ENCODE results near the gene FAXC. TPM values are rescaled to one million over a fixed set of nuclear protein-coding genes. Genes with fewer than 3 reads are reported as not detected.
"Not testable (repeated sequence)": the region's sequence is repeated elsewhere in the genome, so short reads cannot be mapped to it uniquely, and the experiment has no call there.

Gene FAXC
- total RNA-seq, 2 experiments from 2014 or later, result 0.16 TPM; not detected in 1

GRCh38 chr6:99341862-99342455 lies 7.5 kb downstream of the FAXC start:
- ATAC-seq, result no peak

DNA sequence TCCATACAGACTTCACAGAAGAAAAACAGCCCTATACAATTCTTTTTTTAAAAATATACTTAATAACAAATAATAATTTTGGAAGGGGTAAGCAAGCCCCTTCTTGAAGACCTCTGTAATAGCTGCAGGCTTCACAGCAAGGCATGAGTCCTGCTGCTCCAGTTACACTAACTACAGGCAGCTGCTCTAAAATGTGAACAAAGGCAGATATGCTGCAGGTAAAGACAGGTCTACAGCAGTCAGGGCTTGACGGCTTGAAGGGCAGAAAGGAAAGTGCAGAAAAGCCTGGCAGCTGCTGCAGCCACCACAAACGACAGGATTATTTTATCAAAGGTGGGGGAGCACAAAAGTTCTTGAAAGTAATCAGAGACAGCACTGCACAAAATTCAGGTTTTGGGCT lies 11.3 kb downstream of the FAXC start:
- H3K4me1 Mint-ChIP-seq, result no peaks in the 10 kb centered on the region
- no peak overlapping the region for H3K4me3 Mint-ChIP-seq
- ATAC-seq (no peak), DNase-seq (no peak)
- intact Hi-C loops (cut with DNase I, micrococcal nuclease), result no loop called here
- no peaks in the 10 kb centered on the region for H3K9me3 Mint-ChIP-seq (ENCODE audit: low read depth)
- CTCF ChIA-PET, result interaction anchor here (1.4 to 1.8 kb wide), 2 partner anchors 8 to 9 kb away, joined by 5 to 6 read pairs; no protein-coding TSS in a partner anchor
- H3K27me3 Mint-ChIP-seq, result peaks cover 19% of the 10 kb centered on the region
- H3K36me3 Mint-ChIP-seq (ENCODE audit: low read depth), result no peaks in the 10 kb centered on the region
- no peak overlapping the region for H3K27ac Mint-ChIP-seq
- POLR2A ChIA-PET, result no interaction called here

More at GRCh38 chr6:99341862-99342455, 7.5 kb downstream of the FAXC start:
- peaks cover 3% of the 10 kb centered on the region for H3K4me1 Mint-ChIP-seq
- intact Hi-C loops (cut with DNase I, micrococcal nuclease), result no loop called here
- DNase-seq, result no peak
- no peak overlapping the region for H3K4me3 Mint-ChIP-seq
- H3K27me3 Mint-ChIP-seq, result peaks cover 30% of the 10 kb centered on the region
- H3K36me3 Mint-ChIP-seq (ENCODE audit: low read depth), result no peaks in the 10 kb centered on the region
- ChIA-PET CTCF (interaction anchor here (0.9 to 1.7 kb wide), 2 partner anchors 11 to 29 kb away, joined by 3 to 11 read pairs; no protein-coding TSS in a partner anchor), POLR2A (no interaction called here)
- H3K27ac Mint-ChIP-seq, result no peak overlapping the region
- H3K9me3 Mint-ChIP-seq (ENCODE audit: low read depth), result no peaks in the 10 kb centered on the region

DNA sequence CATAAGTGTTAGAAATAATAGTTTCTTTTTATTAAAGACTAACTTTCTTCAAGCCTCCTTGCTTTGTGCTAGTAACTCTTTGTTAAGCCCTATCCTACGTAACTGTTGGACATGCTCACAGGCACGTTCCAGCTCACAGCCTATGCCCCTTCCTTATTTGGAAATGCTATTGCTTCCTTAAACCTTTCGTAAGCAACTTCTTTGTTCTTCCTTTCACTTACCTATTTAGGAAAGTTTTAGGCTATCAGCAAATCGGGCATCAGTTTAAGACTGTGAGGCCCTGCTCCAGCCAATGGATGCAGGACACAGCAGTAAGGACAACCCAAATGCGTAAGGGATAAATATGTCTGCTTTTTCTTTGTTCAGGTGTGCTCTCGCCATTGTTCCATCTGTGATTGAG lies 14.2 kb downstream of the FAXC start:
- H3K27ac Mint-ChIP-seq; H3K9me3 Mint-ChIP-seq (ENCODE audit: low read depth); DNase-seq; POLR2A ChIA-PET; ATAC-seq; H3K36me3 Mint-ChIP-seq (ENCODE audit: low read depth); H3K4me3 Mint-ChIP-seq; H3K4me1 Mint-ChIP-seq; intact Hi-C loops (cut with DNase I, micrococcal nuclease): not testable (repeated sequence)
- CTCF ChIA-PET, result interaction anchor here (1.0 to 1.1 kb wide), 2 partner anchors 11 to 58 kb away, joined by 3 to 4 read pairs; no protein-coding TSS in a partner anchor
- peaks cover 16% of the 10 kb centered on the region for H3K27me3 Mint-ChIP-seq

DNA sequence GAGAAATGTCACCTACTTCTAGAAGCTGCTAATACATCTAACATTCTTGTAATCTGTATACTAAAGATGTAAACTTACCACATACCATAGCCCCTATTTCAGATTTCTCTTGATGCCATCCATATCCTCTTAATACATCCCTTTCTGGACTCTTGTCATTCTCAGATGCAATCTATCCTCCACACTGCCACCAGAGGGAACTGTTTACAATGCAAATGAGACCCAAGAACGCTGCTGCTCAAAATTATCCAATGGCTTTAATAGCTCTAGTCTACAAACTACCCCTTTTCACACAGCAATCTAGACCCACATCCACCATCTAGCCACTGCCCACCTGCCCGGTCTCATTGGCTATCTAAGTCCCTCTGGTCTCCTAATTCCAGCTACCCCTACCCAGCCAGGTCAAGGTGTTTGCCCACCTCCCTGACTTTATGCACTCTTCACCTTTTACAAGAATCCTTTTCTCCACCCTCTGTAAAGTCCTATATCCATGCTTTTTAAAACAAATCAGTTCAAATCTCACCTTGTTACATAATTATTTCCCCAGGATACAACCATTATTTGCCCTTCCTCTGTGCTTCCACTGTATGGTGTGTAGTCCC lies 14.8 kb downstream of the FAXC start:
- Mint-ChIP-seq H3K36me3 (ENCODE audit: low read depth) (no peaks in the 10 kb centered on the region), H3K9me3 (ENCODE audit: low read depth) (no peaks in the 10 kb centered on the region), H3K4me3 (no peak overlapping the region), H3K4me1 (peaks cover 3% of the 10 kb centered on the region), H3K27ac (no peak overlapping the region), H3K27me3 (peaks cover 15% of the 10 kb centered on the region)
- ChIA-PET CTCF (interaction anchor here (0.6 to 1.1 kb wide), 10 partner anchors 9 to 411 kb away, joined by 3 to 4 read pairs (median 3); no protein-coding TSS in a partner anchor), POLR2A (no interaction called here)
- intact Hi-C loops (cut with DNase I, micrococcal nuclease), result loop anchor here (1.0 to 5.0 kb wide), 3 partner anchors 58 to 413 kb away; partner anchors contain the start of genes COQ3 (in 1 of the 2) and PNISR (in 1 of the 2)
- peak; percentile 36 for DNase-seq
- peak; percentile 56 for ATAC-seq

DNA sequence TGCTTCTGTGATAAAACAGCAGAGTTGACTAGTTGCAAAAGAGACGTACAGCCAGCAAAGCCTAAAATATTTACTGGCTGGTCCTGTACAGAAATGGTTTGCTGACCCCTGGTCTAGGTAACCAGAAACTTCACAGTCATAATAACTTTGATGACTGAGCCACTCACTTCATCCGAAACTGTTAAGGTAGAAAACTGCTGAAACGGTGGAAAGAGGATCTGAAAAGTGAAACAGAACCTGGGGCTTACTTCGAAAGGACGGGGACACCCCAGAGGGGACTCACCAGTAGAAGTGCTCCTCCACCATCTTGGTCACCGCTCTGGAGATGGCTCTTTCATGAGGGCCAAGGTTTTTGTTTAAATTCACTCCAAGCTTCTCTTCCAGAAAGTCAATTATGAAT lies 16.4 kb downstream of the FAXC start:
- H3K27ac Mint-ChIP-seq, result no peak overlapping the region

GRCh38 chr6:99331531-99331930 lies 17.9 kb downstream of the FAXC start:
- H3K4me1 Mint-ChIP-seq, result peaks cover 3% of the 10 kb centered on the region
- POLR2A ChIA-PET, result no interaction called here
- CTCF ChIA-PET, result interaction anchor here (0.5 to 2.9 kb wide), 4 partner anchors 10 to 214 kb away, joined by 3 to 11 read pairs (median 6); no protein-coding TSS in a partner anchor
- no peak overlapping the region for H3K4me3 Mint-ChIP-seq
- DNase-seq, result no peak
- intact Hi-C loops (cut with DNase I, micrococcal nuclease), result loop anchor here (2.0 to 5.0 kb wide), 5 partner anchors 33 to 491 kb away; partner anchors contain the start of genes COQ3 (in 1 of the 2) and PNISR (in 1 of the 2)
- ATAC-seq, result no peak
- H3K27me3 Mint-ChIP-seq, result peaks cover 2% of the 10 kb centered on the region
- no peaks in the 10 kb centered on the region for H3K9me3 Mint-ChIP-seq (ENCODE audit: low read depth)
- no peak overlapping the region for H3K27ac Mint-ChIP-seq
- no peaks in the 10 kb centered on the region for H3K36me3 Mint-ChIP-seq (ENCODE audit: low read depth)

More for the DNA sequence above, 16.4 kb downstream of the FAXC start:
- DNase-seq (no peak), ATAC-seq (no peak)
- Mint-ChIP-seq H3K36me3 (ENCODE audit: low read depth) (no peaks in the 10 kb centered on the region), H3K27me3 (peaks cover 8% of the 10 kb centered on the region), H3K4me3 (no peak overlapping the region), H3K9me3 (ENCODE audit: low read depth) (no peaks in the 10 kb centered on the region), H3K4me1 (peaks cover 3% of the 10 kb centered on the region)
- ChIA-PET CTCF (interaction anchor here (1.0 to 1.4 kb wide), 2 partner anchors 14 to 170 kb away, joined by 3 to 4 read pairs; no protein-coding TSS in a partner anchor), POLR2A (no interaction called here)
- intact Hi-C loops (cut with DNase I, micrococcal nuclease), result loop anchor here (5.0 kb wide), 2 partner anchors 59 to 414 kb away; partner anchors contain the start of gene COQ3 (in 1 of the 2)

DNA sequence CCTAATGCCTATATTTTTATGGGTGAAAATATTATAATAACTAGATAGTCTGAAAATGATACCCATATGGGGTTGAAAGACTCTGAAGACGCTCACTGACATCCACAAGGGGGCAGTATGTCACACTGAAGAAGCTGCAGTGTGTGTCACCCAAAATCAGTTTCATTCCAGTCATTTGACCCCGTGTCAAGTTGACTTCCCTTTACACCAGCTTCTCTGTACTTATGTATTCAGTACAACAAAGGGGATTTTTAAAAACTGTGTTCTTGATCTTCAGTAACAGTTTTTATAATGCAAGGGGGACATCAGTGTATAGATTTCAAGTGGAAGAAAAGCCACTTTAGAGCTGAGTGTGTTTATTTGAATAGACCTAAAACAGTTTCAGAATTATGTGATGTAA lies 19.3 kb downstream of the FAXC start:
- Mint-ChIP-seq H3K9me3 (ENCODE audit: low read depth) (no peaks in the 10 kb centered on the region), H3K27me3 (peaks cover 4% of the 10 kb centered on the region), H3K4me1 (peaks cover 3% of the 10 kb centered on the region), H3K4me3 (no peak overlapping the region), H3K27ac (no peak overlapping the region), H3K36me3 (ENCODE audit: low read depth) (no peaks in the 10 kb centered on the region)
- ChIA-PET CTCF (interaction anchor here (0.6 to 2.9 kb wide), 35 partner anchors 9 to 531 kb away, joined by 3 to 19 read pairs (median 4); partner anchors contain the start of genes COQ3 and PNISR), POLR2A (interaction anchor here (0.6 to 0.9 kb wide), 4 partner anchors 17 to 567 kb away, joined by 3 to 8 read pairs (median 4); no protein-coding TSS in a partner anchor)
- intact Hi-C loops (cut with DNase I, micrococcal nuclease), result loop anchor here (1.0 to 5.0 kb wide), 7 partner anchors 35 to 493 kb away; partner anchors contain the start of genes COQ3 (in 1 of the 2) and PNISR (in 1 of the 2)
- DNase-seq (peak; percentile 80), ATAC-seq (peak; percentile 98)

GRCh38 chr6:99324996-99325395 lies 24.5 kb downstream of the FAXC start:
- intact Hi-C loops (cut with DNase I, micrococcal nuclease), result no loop called here
- Mint-ChIP-seq H3K27ac (no peak overlapping the region), H3K4me3 (no peak overlapping the region), H3K27me3 (peaks cover 8% of the 10 kb centered on the region), H3K9me3 (ENCODE audit: low read depth) (no peaks in the 10 kb centered on the region), H3K4me1 (no peaks in the 10 kb centered on the region), H3K36me3 (ENCODE audit: low read depth) (no peaks in the 10 kb centered on the region)
- ChIA-PET CTCF (interaction anchor here (1.0 to 1.2 kb wide), 3 partner anchors 10 to 115 kb away, joined by 3 read pairs; no protein-coding TSS in a partner anchor), POLR2A (no interaction called here)
- DNase-seq (no peak), ATAC-seq (no peak)

DNA sequence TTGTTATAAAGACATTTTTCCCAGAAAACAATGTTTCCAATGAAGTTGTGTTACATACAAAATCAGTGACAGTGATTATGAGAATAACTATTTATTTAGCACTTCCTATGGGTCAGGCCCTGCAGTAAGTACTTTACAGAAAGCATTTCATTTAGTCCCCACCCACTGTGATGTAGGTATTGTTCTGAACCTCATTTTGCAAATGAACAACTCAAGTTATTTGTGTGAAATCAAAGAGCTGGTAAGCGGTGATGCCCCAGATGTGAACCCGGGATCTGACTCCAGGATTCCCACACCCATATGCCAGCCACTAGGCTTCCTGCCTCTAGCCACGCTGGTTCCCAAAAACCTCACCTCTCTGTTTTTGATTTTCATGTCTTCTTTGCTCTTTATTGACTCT lies 30.9 kb downstream of the FAXC start:
- ATAC-seq, result no peak
- Mint-ChIP-seq H3K4me1 (no peaks in the 10 kb centered on the region), H3K9me3 (ENCODE audit: low read depth) (no peaks in the 10 kb centered on the region), H3K4me3 (no peak overlapping the region), H3K27me3 (peaks cover 22% of the 10 kb centered on the region), H3K27ac (no peak overlapping the region), H3K36me3 (ENCODE audit: low read depth) (no peaks in the 10 kb centered on the region)
- POLR2A ChIA-PET, result no interaction called here
- CTCF ChIA-PET, result interaction anchor here (3.1 kb wide), 1 partner anchor 11 kb away, joined by 10 read pairs; no protein-coding TSS in a partner anchor
- intact Hi-C loops (cut with DNase I, micrococcal nuclease), result no loop called here
- no peak for DNase-seq

- intact Hi-C loops (cut with DNase I, micrococcal nuclease), result no loop called here
- no peaks in the 10 kb centered on the region for H3K9me3 Mint-ChIP-seq (ENCODE audit: low read depth)
- CTCF ChIA-PET, result interaction anchor here (1.0 to 1.3 kb wide), 2 partner anchors 11 to 30 kb away, joined by 3 read pairs; no protein-coding TSS in a partner anchor
- no peak overlapping the region for H3K27ac Mint-ChIP-seq
- POLR2A ChIA-PET, result no interaction called here
- DNase-seq (no peak), ATAC-seq (no peak)
- no peak overlapping the region for H3K4me3 Mint-ChIP-seq
- H3K27me3 Mint-ChIP-seq, result peaks cover 16% of the 10 kb centered on the region
- H3K4me1 Mint-ChIP-seq, result no peaks in the 10 kb centered on the region
- no peaks in the 10 kb centered on the region for H3K36me3 Mint-ChIP-seq (ENCODE audit: low read depth)
Observed at GRCh38 chr6:99312354-99312753, 37.1 kb downstream of the FAXC start.

GRCh38 chr6:99310553-99310952 lies 38.9 kb downstream of the FAXC start:
- CTCF ChIA-PET, result interaction anchor here (0.7 kb wide), 1 partner anchor 96 kb away, joined by 3 read pairs; no protein-coding TSS in a partner anchor

More at GRCh38 chr6:99310553-99310952, 38.9 kb downstream of the FAXC start:
- ATAC-seq, result no peak
- Mint-ChIP-seq H3K27ac (no peak overlapping the region), H3K27me3 (peaks cover 10% of the 10 kb centered on the region), H3K9me3 (ENCODE audit: low read depth) (no peaks in the 10 kb centered on the region), H3K4me1 (no peaks in the 10 kb centered on the region), H3K4me3 (no peak overlapping the region), H3K36me3 (ENCODE audit: low read depth) (no peaks in the 10 kb centered on the region)
- POLR2A ChIA-PET, result no interaction called here
- intact Hi-C loops (cut with DNase I, micrococcal nuclease), result no loop called here
- DNase-seq, result no peak

Data from activated CD4-positive, alpha-beta T cell treated with anti-CD3 and anti-CD28 coated beads for 36 hours (primary cell).